ENCODE measurements around the gene STX8. TPM values are rescaled to one million over a fixed set of nuclear protein-coding genes. Genes with fewer than 3 reads are reported as not detected.

STX8 gene
- polyA plus RNA-seq, 1 of the 3 experiments (the other 2 are of a cell fraction) = 51.3 TPM

- Histone ChIP-seq H3K27ac (ENCODE audit: low read depth in 2 of 2, low read length in 1 of 2) (no peak overlapping the region), H3K4me1 (ENCODE audit: control insufficient read depth in 1 of 2, insufficient read depth in 2 of 2, low read depth in 1 of 2, low read length in 1 of 2) (peaks cover 0 to 5% of the 10 kb centered on the region in 2 experiments; a peak in 1 of 4 replicates), H3K4me3 (ENCODE audit: low read depth in 2 of 2, low read length in 1 of 2) (no peak overlapping the region), H3K79me2 (ENCODE audit: insufficient read depth) (no peaks in the 10 kb centered on the region), H3K4me2 (no peak overlapping the region), H3K27me3 (ENCODE audit: insufficient read depth) (no peaks in the 10 kb centered on the region), H2AFZ (ENCODE audit: low read depth) (no peak overlapping the region), H3K9ac (no peak overlapping the region), H4K20me1 (ENCODE audit: insufficient read depth) (no peaks in the 10 kb centered on the region), H3K36me3 (replicated peaks in 1 of 2; ENCODE audit: control insufficient read depth in 1 of 2, insufficient read depth in 2 of 2, low read length in 1 of 2) (no peaks in the 10 kb centered on the region), H3K9me2 (no peaks in the 10 kb centered on the region), H3F3A (replicated peaks; ENCODE audit: insufficient read depth) (no peaks in the 10 kb centered on the region), H3K9me3 (no peaks in the 10 kb centered on the region)
- WGBS (ENCODE audit: low lambda C conversion rate) = 93% methylated on average over 16 of the region's 24 CpGs
- POLR2A ChIA-PET = no interaction called here
- TF ChIP-seq YY1 (IDR thresholded peaks at IDR 0.05; ENCODE audit: low read depth) (no peak), CHD2 (IDR thresholded peaks at IDR 0.05; ENCODE audit: low read length, partially characterized antibody) (no peak), FOXJ3 (CRISPR knock-in tag; IDR thresholded peaks at IDR 0.05) (no peak), FOSL2 (IDR thresholded peaks at IDR 0.05; ENCODE audit: borderline replicate concordance, low read depth) (no peak), MXI1 (IDR thresholded peaks at IDR 0.05; ENCODE audit: low read depth, low read length) (no peak), GABPA (IDR thresholded peaks at IDR 0.05; ENCODE audit: low read depth) (no peak), REST (IDR thresholded peaks at IDR 0.05; ENCODE audit: low read depth, low read length) (no peak), JUND (IDR thresholded peaks at IDR 0.05) (no peak), NRF1 (IDR thresholded peaks at IDR 0.05; ENCODE audit: low read depth, low read length) (no peak), USF1 (IDR thresholded peaks at IDR 0.05; ENCODE audit: borderline replicate concordance, low read depth) (no peak), CTCF (IDR thresholded peaks at IDR 0.05) (no peak)
- no peak for DNase-seq
- CTCF ChIA-PET = no interaction called here
Measured at GRCh38 chr17:9261081-9262012, 314.3 kb downstream of the STX8 start.

Data from SK-N-SH (cell line).